ENCODE data around the gene BCL6.

GRCh38 chr3:187777331-187777941 lies 32.2 kb upstream of the BCL6 start:
- no peak for TF ChIP-seq EZH2 (IDR thresholded peaks at IDR 0.05)
- TF ChIP-seq CTCF (IDR thresholded peaks at IDR 0.05), result no peak
- TF ChIP-seq EZH2phosphoT487 (IDR thresholded peaks at IDR 0.05), result no peak
